Fibroblast of lung (primary cell): ENCODE data around the gene NECAB3.

Experiments
- EZH2 ChIP-seq: IDR thresholded peaks from 2 replicates; pipeline ENCODE4 v1.5.1; 2012; ENCODE audit warnings: low read length, control low read depth, mild to moderate bottlenecking; ENCODE audit errors: missing control alignments
- TF ChIP-seq, protein P1 (sequence below), 2 donors: IDR thresholded peaks in 1 of 2; conservative IDR thresholded peaks in 1 of 2; 1 replicate in 1 of 2; 2 replicates in 1 of 2; pipeline ENCODE4 v1.5.1; 2011 to 2012; ENCODE audit warnings: low read length in 2 of 2, control low read depth in 1 of 2, inconsistent platforms in 1 of 2, low read depth in 1 of 2, mild to moderate bottlenecking in 1 of 2

DNA sequence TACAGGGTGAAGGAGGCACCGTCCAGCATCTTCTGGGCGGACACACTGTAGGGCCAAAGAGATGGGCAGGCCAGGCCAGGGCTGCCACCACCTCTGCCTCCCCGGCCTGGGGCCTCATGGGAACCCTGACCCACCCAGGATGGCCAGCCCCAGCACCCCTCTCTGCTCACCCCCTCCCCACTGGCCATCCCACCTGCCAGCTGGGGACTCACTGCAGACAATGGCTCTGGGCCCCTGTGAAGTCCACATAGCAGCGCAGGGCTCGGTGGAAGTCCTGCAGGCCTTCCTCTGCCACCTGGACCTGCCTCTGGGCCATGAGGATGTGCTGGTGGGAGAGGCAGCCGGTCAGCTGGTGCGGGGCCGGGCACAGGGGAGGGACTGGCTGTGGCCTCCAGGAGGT is 15.7 kb downstream of the NECAB3 start:
- TF ChIP-seq, protein P1, sequence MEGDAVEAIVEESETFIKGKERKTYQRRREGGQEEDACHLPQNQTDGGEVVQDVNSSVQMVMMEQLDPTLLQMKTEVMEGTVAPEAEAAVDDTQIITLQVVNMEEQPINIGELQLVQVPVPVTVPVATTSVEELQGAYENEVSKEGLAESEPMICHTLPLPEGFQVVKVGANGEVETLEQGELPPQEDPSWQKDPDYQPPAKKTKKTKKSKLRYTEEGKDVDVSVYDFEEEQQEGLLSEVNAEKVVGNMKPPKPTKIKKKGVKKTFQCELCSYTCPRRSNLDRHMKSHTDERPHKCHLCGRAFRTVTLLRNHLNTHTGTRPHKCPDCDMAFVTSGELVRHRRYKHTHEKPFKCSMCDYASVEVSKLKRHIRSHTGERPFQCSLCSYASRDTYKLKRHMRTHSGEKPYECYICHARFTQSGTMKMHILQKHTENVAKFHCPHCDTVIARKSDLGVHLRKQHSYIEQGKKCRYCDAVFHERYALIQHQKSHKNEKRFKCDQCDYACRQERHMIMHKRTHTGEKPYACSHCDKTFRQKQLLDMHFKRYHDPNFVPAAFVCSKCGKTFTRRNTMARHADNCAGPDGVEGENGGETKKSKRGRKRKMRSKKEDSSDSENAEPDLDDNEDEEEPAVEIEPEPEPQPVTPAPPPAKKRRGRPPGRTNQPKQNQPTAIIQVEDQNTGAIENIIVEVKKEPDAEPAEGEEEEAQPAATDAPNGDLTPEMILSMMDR (conservative IDR thresholded peaks at IDR 0.05 in 1 of 2, IDR thresholded peaks at IDR 0.05 in 1 of 2; ENCODE audit: low read depth in 1 of 2, low read length in 2 of 2), result no peak
- TF ChIP-seq EZH2, result no peak
